ENCODE results near the gene TTI1. TPM values are rescaled to one million over a fixed set of nuclear protein-coding genes. Genes with fewer than 3 reads are reported as not detected.

TTI1 gene
- total RNA-seq, 4 donors from 2014 or later, result 14.8 to 25.4 (median 20.3) TPM

DNA sequence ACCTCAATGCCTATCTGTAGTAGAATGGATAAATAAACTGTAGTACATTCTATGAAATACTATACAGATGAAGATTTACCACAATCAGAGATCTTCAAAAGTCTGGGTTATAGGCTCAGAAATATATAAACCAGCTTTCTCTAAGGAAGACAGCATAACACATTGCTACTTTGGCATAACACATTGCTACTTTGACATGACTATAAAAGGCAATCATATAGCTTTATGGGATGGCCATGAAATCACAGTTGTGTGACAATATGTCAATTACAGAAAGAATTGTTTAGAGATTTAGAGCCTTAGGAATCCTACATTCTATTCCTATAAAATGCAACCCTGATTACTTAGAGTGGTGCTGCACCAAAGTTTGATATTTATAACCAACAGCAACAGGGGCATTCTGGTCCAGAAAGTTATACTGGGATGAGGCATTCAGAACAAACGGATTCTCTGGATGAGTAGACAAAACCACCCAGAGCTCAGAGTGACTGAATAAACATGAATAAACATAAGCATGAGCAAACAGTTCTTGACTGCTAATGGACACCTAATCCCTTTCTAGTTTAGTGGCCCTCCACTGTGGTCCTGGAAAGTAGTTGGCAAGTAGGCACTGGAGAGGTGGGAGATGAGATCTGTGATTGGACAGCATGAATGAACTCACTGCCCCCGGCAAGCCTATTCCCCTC, 12.0 kb downstream of the TTI1 start:
- DNase-seq, result no peak
- ATAC-seq, result peak in 1 of 2 donors; percentile 65
- peaks cover 38 to 42% of the 10 kb centered on the region in 2 donors for H3K4me1 ChIP-seq
- in situ Hi-C loops (cut with MboI; ENCODE audit: low sequenced_read_pairs in 4 of 4) (no loop called here), intact Hi-C loops (cut with DNase I; ENCODE audit: low total_unique reads) (no loop called here)
- H3K36me3 ChIP-seq, result peaks cover 0 to 21% of the 10 kb centered on the region in 2 donors
- no peak for TF ChIP-seq POLR2A (IDR thresholded peaks at IDR 0.05)
- TF ChIP-seq, protein P1, sequence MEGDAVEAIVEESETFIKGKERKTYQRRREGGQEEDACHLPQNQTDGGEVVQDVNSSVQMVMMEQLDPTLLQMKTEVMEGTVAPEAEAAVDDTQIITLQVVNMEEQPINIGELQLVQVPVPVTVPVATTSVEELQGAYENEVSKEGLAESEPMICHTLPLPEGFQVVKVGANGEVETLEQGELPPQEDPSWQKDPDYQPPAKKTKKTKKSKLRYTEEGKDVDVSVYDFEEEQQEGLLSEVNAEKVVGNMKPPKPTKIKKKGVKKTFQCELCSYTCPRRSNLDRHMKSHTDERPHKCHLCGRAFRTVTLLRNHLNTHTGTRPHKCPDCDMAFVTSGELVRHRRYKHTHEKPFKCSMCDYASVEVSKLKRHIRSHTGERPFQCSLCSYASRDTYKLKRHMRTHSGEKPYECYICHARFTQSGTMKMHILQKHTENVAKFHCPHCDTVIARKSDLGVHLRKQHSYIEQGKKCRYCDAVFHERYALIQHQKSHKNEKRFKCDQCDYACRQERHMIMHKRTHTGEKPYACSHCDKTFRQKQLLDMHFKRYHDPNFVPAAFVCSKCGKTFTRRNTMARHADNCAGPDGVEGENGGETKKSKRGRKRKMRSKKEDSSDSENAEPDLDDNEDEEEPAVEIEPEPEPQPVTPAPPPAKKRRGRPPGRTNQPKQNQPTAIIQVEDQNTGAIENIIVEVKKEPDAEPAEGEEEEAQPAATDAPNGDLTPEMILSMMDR (IDR thresholded peaks at IDR 0.05 in 4 of 5, conservative IDR thresholded peaks at IDR 0.05 in 1 of 5), result no peak
- H3K27ac ChIP-seq, result peak overlapping the region in 3 of 4 donors; percentile 32 to 51 (median 49)
- H3K27me3 ChIP-seq, result no peaks in the 10 kb centered on the region
- no peaks in the 10 kb centered on the region for H3K9me3 ChIP-seq
- no peak overlapping the region for H3K4me3 ChIP-seq

DNA sequence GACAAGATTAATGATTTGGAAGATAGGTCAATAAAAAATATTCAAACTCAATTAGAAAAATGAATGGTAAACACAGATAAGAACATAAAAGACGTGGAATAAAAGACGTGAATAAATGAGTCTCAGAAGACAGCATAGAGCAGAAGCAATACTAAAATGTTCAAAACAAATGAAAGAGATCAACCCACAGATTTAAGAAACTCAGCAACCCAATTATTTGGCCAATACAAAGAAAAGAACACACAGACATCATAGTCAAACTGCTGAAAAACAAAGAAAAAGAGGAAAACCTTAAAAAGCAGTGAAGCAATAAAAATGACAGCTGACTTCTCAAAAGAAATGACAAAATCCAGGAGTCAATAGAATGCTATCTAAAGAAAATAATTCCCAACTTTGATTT, 14.9 kb downstream of the TTI1 start:
- no peak for DNase-seq
- H3K27ac ChIP-seq, result no peak overlapping the region
- in situ Hi-C loops (cut with MboI; ENCODE audit: low sequenced_read_pairs in 4 of 4), result no loop called here
- H3K36me3 ChIP-seq, result peaks cover 0 to 22% of the 10 kb centered on the region in 2 donors
- H3K27me3 ChIP-seq, result no peaks in the 10 kb centered on the region
- H3K4me3 ChIP-seq, result no peak overlapping the region
- no peak for ATAC-seq
- H3K9me3 ChIP-seq, result no peaks in the 10 kb centered on the region
- intact Hi-C loops (cut with DNase I; ENCODE audit: low total_unique reads), result no loop called here
- TF ChIP-seq POLR2A (IDR thresholded peaks at IDR 0.05), result no peak
- TF ChIP-seq, protein P1 (IDR thresholded peaks at IDR 0.05 in 4 of 5, conservative IDR thresholded peaks at IDR 0.05 in 1 of 5), result no peak
- H3K4me1 ChIP-seq, result peaks cover 27 to 32% of the 10 kb centered on the region in 2 donors

DNA sequence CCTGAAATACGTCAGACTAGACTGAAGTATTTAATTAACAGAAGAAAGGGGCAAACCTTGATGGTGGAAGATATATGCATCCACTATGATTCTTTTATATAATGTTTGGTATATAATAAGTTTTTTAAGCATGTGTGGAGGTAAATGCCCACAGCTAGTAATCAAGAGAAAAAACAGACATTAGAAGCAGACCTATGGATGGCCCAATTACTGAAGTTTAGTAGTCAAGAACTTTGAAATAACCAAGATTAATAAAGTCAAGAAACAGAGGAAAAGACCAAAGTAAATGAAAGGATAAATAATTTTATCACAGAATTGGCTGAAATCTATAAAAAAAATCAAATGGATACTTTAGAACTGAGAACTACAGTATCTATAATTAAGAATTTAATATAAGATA, 15.3 kb downstream of the TTI1 start:
- no peaks in the 10 kb centered on the region for H3K27me3 ChIP-seq
- no peak overlapping the region for H3K27ac ChIP-seq
- TF ChIP-seq, protein P1 (IDR thresholded peaks at IDR 0.05 in 4 of 5, conservative IDR thresholded peaks at IDR 0.05 in 1 of 5), result no peak
- no peak for TF ChIP-seq POLR2A (IDR thresholded peaks at IDR 0.05)
- H3K36me3 ChIP-seq, result peaks cover 0 to 26% of the 10 kb centered on the region in 2 donors
- DNase-seq (no peak), ATAC-seq (no peak)
- intact Hi-C loops (cut with DNase I; ENCODE audit: low total_unique reads) (no loop called here), in situ Hi-C loops (cut with MboI; ENCODE audit: low sequenced_read_pairs in 4 of 4) (no loop called here)
- peaks cover 27 to 30% of the 10 kb centered on the region in 2 donors for H3K4me1 ChIP-seq
- no peak overlapping the region for H3K4me3 ChIP-seq
- H3K9me3 ChIP-seq, result no peaks in the 10 kb centered on the region

DNA sequence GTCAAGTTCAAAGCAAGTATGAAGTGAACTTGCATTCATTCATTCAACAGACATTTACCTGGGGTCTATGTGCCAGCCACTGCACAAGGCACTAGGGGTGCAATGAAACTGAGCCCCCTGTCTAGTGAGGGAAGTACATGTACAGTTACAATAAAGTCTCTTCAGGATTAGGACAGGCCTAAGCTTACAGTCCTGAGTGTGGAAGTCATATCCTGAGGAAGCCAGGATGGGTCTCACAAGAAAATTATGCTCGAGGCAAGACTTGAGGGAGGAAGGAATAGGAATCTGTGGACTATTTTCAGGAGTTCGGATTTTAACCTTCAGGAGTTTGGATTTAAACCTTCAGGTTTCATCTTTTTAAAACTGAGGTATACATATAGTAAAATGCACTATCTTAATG, 19.4 kb downstream of the TTI1 start:
- no peak overlapping the region for H3K4me3 ChIP-seq
- H3K9me3 ChIP-seq, result no peaks in the 10 kb centered on the region
- no peak for TF ChIP-seq POLR2A (IDR thresholded peaks at IDR 0.05)
- TF ChIP-seq, protein P1 (IDR thresholded peaks at IDR 0.05 in 4 of 5, conservative IDR thresholded peaks at IDR 0.05 in 1 of 5), result no peak
- peaks cover 21 to 26% of the 10 kb centered on the region in 2 donors for H3K4me1 ChIP-seq
- in situ Hi-C loops (cut with MboI; ENCODE audit: low sequenced_read_pairs in 4 of 4) (no loop called here), intact Hi-C loops (cut with DNase I; ENCODE audit: low total_unique reads) (no loop called here)
- ATAC-seq, result no peak
- no peak overlapping the region for H3K27ac ChIP-seq
- no peak for DNase-seq
- no peaks in the 10 kb centered on the region for H3K27me3 ChIP-seq
- H3K36me3 ChIP-seq, result peaks cover 0 to 46% of the 10 kb centered on the region in 2 donors
